Hematopoietic multipotent progenitor cell treated with erythropoietin and hydrocortisone succinate and interleukin-3 and kit ligand, for 4 days (in vitro differentiated cells): ENCODE measurements around the gene LSM7.

Experiments
- DNase-seq: peaks from one replicate; pipeline ENCODE4 v3.0.0-alpha.2; 2015

Gene LSM7

GRCh38 chr19:2328401-2329148, at the start of gene LSM7, which contains the start of gene SPPL2B:
LSM7 (minus strand) TSS chr19:2328586; CDS start chr19:2328566, 20 bp downstream.
SPPL2B (plus strand) TSS chr19:2328684; CDS start chr19:2328710, 26 bp downstream.
- DNase-seq, result peak; percentile 97

GRCh38 chr19:2376784-2377519, 48.6 kb upstream of the LSM7 start:
- no peak for DNase-seq

- no peak for DNase-seq
Measured at GRCh38 chr19:2375353-2376121, 47.2 kb upstream of the LSM7 start.

GRCh38 chr19:2374808-2375207, 46.4 kb upstream of the LSM7 start:
- DNase-seq, result no peak

- no peak for DNase-seq
Measured at GRCh38 chr19:2372076-2372612, 43.8 kb upstream of the LSM7 start.

GRCh38 chr19:2371656-2372055, 43.3 kb upstream of the LSM7 start:
- DNase-seq, result no peak

GRCh38 chr19:2365201-2365970, 37.0 kb upstream of the LSM7 start:
- DNase-seq, result peak; percentile 34

- DNase-seq, result no peak
Measured at GRCh38 chr19:2363419-2363818, 35.0 kb upstream of the LSM7 start.

- no peak for DNase-seq
Measured at GRCh38 chr19:2362970-2363300, 34.5 kb upstream of the LSM7 start.

- no peak for DNase-seq
Measured at GRCh38 chr19:2362046-2362969, 33.9 kb upstream of the LSM7 start.

GRCh38 chr19:2361246-2362045, 33.1 kb upstream of the LSM7 start:
- peak; percentile 54 for DNase-seq

GRCh38 chr19:2360833-2361232, 32.4 kb upstream of the LSM7 start:
- no peak for DNase-seq

GRCh38 chr19:2359992-2360685, 31.8 kb upstream of the LSM7 start, which contains the start of gene TMPRSS9:
TMPRSS9 (plus strand) TSS chr19:2360265; CDS start chr19:2389786, 29,521 bp downstream.
- no peak for DNase-seq

GRCh38 chr19:2358548-2359173, 30.3 kb upstream of the LSM7 start:
- DNase-seq, result no peak

- DNase-seq, result no peak
Measured at GRCh38 chr19:2357279-2358206, 29.2 kb upstream of the LSM7 start.

- DNase-seq, result no peak
Measured at GRCh38 chr19:2356036-2356646, 27.8 kb upstream of the LSM7 start.
